ENCODE results near the gene UNC119B.
A peak's percentile ranks its signal among the peaks of the same experiment; 100 is the strongest.

Gene UNC119B

GRCh38 chr12:120754792-120755191 lies 44.5 kb downstream of the UNC119B start:
- no peak overlapping the region for H3K4me3 ChIP-seq (ENCODE audit: insufficient read length, low read depth)
- H3K9me3 ChIP-seq (ENCODE audit: insufficient read depth, low read length): 0 out of 2 replicates have a peak, but pooled peaks cover 10% of the 10 kb centered on the region
- H3K4me1 ChIP-seq (ENCODE audit: insufficient read depth, insufficient read length): peaks cover 2% of the 10 kb centered on the region
- no peaks in the 10 kb centered on the region for H3K36me3 ChIP-seq (ENCODE audit: insufficient read depth, insufficient read length, low read length)
- no peak overlapping the region for H3K9ac ChIP-seq (ENCODE audit: insufficient read length, low read depth)
- TF ChIP-seq ZNF274 (IDR thresholded peaks at IDR 0.05; ENCODE audit: low read depth, low read length) (no peak), YY1 (IDR thresholded peaks at IDR 0.05; ENCODE audit: insufficient read depth, insufficient read length) (no peak), SUZ12 (IDR thresholded peaks at IDR 0.05; ENCODE audit: extremely low read depth, insufficient read depth, insufficient read length) (no peak)
- H3K27me3 ChIP-seq (ENCODE audit: insufficient read depth, insufficient read length): no peaks in the 10 kb centered on the region
- DNase-seq (ENCODE audit: low read depth, low spot score): no peak

GRCh38 chr12:120755269-120755668 lies 45.0 kb downstream of the UNC119B start:
- Histone ChIP-seq H3K9ac (ENCODE audit: insufficient read length, low read depth) (no peak overlapping the region), H3K9me3 (ENCODE audit: insufficient read depth, low read length) (0 out of 2 replicates have a peak, but pooled peaks cover 10% of the 10 kb centered on the region), H3K4me1 (ENCODE audit: insufficient read depth, insufficient read length) (peaks cover 7% of the 10 kb centered on the region), H3K27me3 (ENCODE audit: insufficient read depth, insufficient read length) (no peaks in the 10 kb centered on the region), H3K4me3 (ENCODE audit: insufficient read length, low read depth) (no peak overlapping the region), H3K36me3 (ENCODE audit: insufficient read depth, insufficient read length, low read length) (no peaks in the 10 kb centered on the region)
- TF ChIP-seq ZNF274 (IDR thresholded peaks at IDR 0.05; ENCODE audit: low read depth, low read length): no peak
- no peak for TF ChIP-seq YY1 (IDR thresholded peaks at IDR 0.05; ENCODE audit: insufficient read depth, insufficient read length)
- no peak for TF ChIP-seq SUZ12 (IDR thresholded peaks at IDR 0.05; ENCODE audit: extremely low read depth, insufficient read depth, insufficient read length)
- no peak for DNase-seq (ENCODE audit: low read depth, low spot score)

GRCh38 chr12:120757226-120757742 lies 47.0 kb downstream of the UNC119B start:
- Histone ChIP-seq H3K9ac (ENCODE audit: insufficient read length, low read depth) (no peak overlapping the region), H3K4me1 (ENCODE audit: insufficient read depth, insufficient read length) (peaks cover 8% of the 10 kb centered on the region), H3K27me3 (ENCODE audit: insufficient read depth, insufficient read length) (no peaks in the 10 kb centered on the region), H3K36me3 (ENCODE audit: insufficient read depth, insufficient read length, low read length) (peaks cover 10% of the 10 kb centered on the region), H3K9me3 (ENCODE audit: insufficient read depth, low read length) (0 out of 2 replicates have a peak, but pooled peaks cover 10% of the 10 kb centered on the region), H3K4me3 (ENCODE audit: insufficient read length, low read depth) (no peak overlapping the region)
- DNase-seq (ENCODE audit: low read depth, low spot score): no peak
- no peak for TF ChIP-seq ZNF274 (IDR thresholded peaks at IDR 0.05; ENCODE audit: low read depth, low read length)

GRCh38 chr12:120757949-120758348 lies 47.7 kb downstream of the UNC119B start:
- H3K36me3 ChIP-seq (ENCODE audit: insufficient read depth, insufficient read length, low read length): peaks cover 13% of the 10 kb centered on the region
- TF ChIP-seq YY1 (IDR thresholded peaks at IDR 0.05; ENCODE audit: insufficient read depth, insufficient read length) (no peak), SUZ12 (IDR thresholded peaks at IDR 0.05; ENCODE audit: extremely low read depth, insufficient read depth, insufficient read length) (no peak), ZNF274 (IDR thresholded peaks at IDR 0.05; ENCODE audit: low read depth, low read length) (no peak)
- no peak for DNase-seq (ENCODE audit: low read depth, low spot score)
- 0 out of 2 replicates have a peak, but pooled peaks cover 10% of the 10 kb centered on the region for H3K9me3 ChIP-seq (ENCODE audit: insufficient read depth, low read length)
- H3K4me1 ChIP-seq (ENCODE audit: insufficient read depth, insufficient read length): peaks cover 8% of the 10 kb centered on the region
- no peak overlapping the region for H3K9ac ChIP-seq (ENCODE audit: insufficient read length, low read depth)
- H3K4me3 ChIP-seq (ENCODE audit: insufficient read length, low read depth): no peak overlapping the region
- no peaks in the 10 kb centered on the region for H3K27me3 ChIP-seq (ENCODE audit: insufficient read depth, insufficient read length)

GRCh38 chr12:120758798-120759590 lies 48.7 kb downstream of the UNC119B start:
- no peak for TF ChIP-seq ZNF274 (IDR thresholded peaks at IDR 0.05; ENCODE audit: low read depth, low read length)
- TF ChIP-seq SUZ12 (IDR thresholded peaks at IDR 0.05; ENCODE audit: extremely low read depth, insufficient read depth, insufficient read length): no peak
- no peak for TF ChIP-seq YY1 (IDR thresholded peaks at IDR 0.05; ENCODE audit: insufficient read depth, insufficient read length)
- H3K27me3 ChIP-seq (ENCODE audit: insufficient read depth, insufficient read length): no peaks in the 10 kb centered on the region
- DNase-seq (ENCODE audit: low read depth, low spot score): peak; percentile 33

GRCh38 chr12:120759591-120760348 lies 49.5 kb downstream of the UNC119B start:
- Histone ChIP-seq H3K36me3 (ENCODE audit: insufficient read depth, insufficient read length, low read length) (peaks cover 27% of the 10 kb centered on the region), H3K4me1 (ENCODE audit: insufficient read depth, insufficient read length) (peaks cover 8% of the 10 kb centered on the region), H3K9me3 (ENCODE audit: insufficient read depth, low read length) (0 out of 2 replicates have a peak, but pooled peaks cover 7% of the 10 kb centered on the region), H3K27me3 (ENCODE audit: insufficient read depth, insufficient read length) (no peaks in the 10 kb centered on the region), H3K4me3 (ENCODE audit: insufficient read length, low read depth) (no peak overlapping the region), H3K9ac (ENCODE audit: insufficient read length, low read depth) (no peak overlapping the region)
- no peak for TF ChIP-seq ZNF274 (IDR thresholded peaks at IDR 0.05; ENCODE audit: low read depth, low read length)
- TF ChIP-seq YY1 (IDR thresholded peaks at IDR 0.05; ENCODE audit: insufficient read depth, insufficient read length): no peak
- TF ChIP-seq SUZ12 (IDR thresholded peaks at IDR 0.05; ENCODE audit: extremely low read depth, insufficient read depth, insufficient read length): no peak
- no peak for DNase-seq (ENCODE audit: low read depth, low spot score)

More at GRCh38 chr12:120758798-120759590, 48.7 kb downstream of the UNC119B start:
- peaks cover 8% of the 10 kb centered on the region for H3K4me1 ChIP-seq (ENCODE audit: insufficient read depth, insufficient read length)
- H3K36me3 ChIP-seq (ENCODE audit: insufficient read depth, insufficient read length, low read length): peaks cover 22% of the 10 kb centered on the region
- 0 out of 2 replicates have a peak, but pooled peaks cover 10% of the 10 kb centered on the region for H3K9me3 ChIP-seq (ENCODE audit: insufficient read depth, low read length)
- H3K4me3 ChIP-seq (ENCODE audit: insufficient read length, low read depth): no peak overlapping the region
- no peak overlapping the region for H3K9ac ChIP-seq (ENCODE audit: insufficient read length, low read depth)
